Measurements from ENCODE around the gene TERT.
"Not testable (repeated sequence)": the region's sequence is repeated elsewhere in the genome, so short reads cannot be mapped to it uniquely, and the experiment has no call there.

TERT gene

GRCh38 chr5:1334831-1335539, 40.1 kb upstream of the TERT start:
- TF ChIP-seq ZFX (IDR thresholded peaks at IDR 0.05), result no peak
- no peak for TF ChIP-seq CTCF (conservative IDR thresholded peaks at IDR 0.05)
- H3K27ac ChIP-seq, result no peak overlapping the region

DNA sequence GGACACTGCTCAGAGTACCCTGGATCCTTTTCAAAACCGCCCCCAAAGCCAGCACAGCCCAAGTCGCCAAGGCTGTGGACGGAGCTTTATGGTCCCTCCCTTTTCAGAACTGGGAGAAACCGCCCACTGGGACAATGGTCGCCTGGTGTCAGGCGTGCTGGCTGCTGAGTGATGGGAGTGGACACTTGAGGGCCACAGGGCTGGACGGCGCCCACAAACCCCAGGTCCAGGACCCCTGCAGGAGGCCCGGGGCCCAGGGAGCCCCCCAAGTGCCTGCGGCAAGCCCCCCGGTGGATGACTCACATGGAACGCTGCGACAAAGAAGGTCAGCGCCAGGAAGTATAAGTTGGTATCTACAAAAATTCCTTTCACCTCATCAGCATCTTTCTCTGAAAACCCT, 39.1 kb upstream of the TERT start:
- H3K27ac ChIP-seq, result no peak overlapping the region
- TF ChIP-seq CTCF (conservative IDR thresholded peaks at IDR 0.05) (no peak), ZFX (IDR thresholded peaks at IDR 0.05) (no peak)

- H3K27ac ChIP-seq, result not testable (repeated sequence)
Measured at GRCh38 chr5:1333286-1333685, 38.4 kb upstream of the TERT start.

DNA sequence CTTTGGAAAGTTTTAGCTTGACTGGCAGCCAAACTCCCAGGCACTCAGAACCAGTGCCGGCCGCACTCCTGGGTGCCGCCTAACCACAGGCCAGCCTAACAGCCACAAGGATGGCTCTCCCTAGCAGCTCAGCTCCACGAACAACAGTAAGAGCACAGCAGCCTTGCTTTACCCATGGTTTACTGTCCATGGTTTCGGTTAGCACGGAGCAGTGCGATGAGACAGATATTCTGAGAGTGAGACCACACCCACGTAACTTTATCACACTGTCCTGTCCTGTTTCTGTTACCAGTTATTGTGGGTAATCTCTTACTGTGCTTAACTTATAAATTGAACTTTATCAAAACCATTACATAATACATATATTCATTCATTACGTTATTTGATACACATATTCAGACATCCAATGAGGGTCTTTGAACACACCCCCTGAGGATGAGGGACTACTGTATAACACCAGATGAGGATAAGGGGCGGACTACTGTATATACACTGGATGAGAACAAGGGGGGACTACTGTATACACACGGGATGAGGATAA, 37.7 kb upstream of the TERT start:
- H3K27ac ChIP-seq, result no peak overlapping the region
- TF ChIP-seq ZFX (IDR thresholded peaks at IDR 0.05) (no peak), CTCF (conservative IDR thresholded peaks at IDR 0.05) (no peak)

DNA sequence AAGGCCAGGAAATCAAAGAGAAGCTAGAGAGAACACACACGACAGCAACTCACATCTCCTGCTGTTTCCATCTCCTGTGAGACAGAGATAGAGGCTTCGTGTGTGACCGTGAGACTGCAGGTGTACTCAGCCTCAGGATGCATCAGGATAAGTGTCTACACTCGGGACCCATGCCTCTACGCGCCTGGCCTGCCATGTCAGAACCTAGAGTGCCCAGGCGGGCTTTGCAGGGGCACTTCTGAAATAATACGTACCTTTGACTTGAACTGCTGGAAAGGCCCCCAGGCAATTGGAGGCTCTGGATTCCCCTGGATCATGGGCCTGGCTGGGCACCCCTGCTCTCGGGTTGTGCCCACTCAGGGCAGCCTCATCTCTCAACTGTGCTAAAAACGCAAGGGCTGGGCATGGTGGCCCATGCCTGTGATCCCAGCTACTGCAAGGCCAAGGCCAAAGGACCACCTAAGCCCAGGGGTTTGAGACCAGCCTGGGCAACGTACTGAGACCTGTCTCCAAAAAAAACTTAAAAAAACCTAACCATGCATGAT, 37.1 kb upstream of the TERT start:
- no peak for TF ChIP-seq CTCF (conservative IDR thresholded peaks at IDR 0.05)
- TF ChIP-seq ZFX (IDR thresholded peaks at IDR 0.05), result no peak
- H3K27ac ChIP-seq, result no peak overlapping the region

- H3K27ac ChIP-seq, result no peak overlapping the region
- TF ChIP-seq ZFX (IDR thresholded peaks at IDR 0.05) (no peak), CTCF (conservative IDR thresholded peaks at IDR 0.05) (no peak)
Measured at GRCh38 chr5:1330847-1331831, 36.3 kb upstream of the TERT start.

DNA sequence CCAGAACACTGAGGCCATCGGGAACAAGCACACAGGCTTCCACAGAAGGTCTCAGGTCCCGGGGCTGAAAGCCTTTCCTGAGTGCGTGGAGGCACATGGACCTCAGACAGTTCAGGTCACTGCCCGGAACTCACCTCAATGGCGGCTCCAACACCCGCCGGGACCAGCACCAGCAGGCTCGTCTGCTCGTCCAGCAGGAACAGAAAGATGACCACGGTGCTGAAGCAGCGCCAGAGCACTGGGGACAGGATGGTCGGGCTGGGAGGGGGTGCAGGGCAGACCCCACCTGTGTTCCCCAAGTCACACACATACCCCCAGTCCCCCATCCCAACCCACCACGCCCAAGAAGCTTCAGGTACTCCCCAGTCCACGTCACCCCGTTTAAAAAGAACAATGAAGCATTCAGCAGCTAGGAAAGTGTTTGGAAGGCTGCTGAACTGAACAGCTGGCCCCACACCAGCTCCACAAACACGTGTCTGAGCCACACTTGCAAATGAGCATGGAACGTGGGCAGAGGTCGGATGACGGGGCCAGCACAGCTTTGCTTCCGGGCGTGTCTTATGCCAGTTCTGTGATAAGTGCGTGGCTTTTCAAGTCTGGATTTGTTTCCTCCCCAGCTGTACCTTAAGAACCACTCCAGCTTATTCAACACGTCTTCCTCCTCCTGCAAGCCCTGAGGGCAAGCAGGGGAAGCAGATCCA, 35.4 kb upstream of the TERT start:
- H3K27ac ChIP-seq, result no peak overlapping the region
- no peak for TF ChIP-seq CTCF (conservative IDR thresholded peaks at IDR 0.05)
- no peak for TF ChIP-seq ZFX (IDR thresholded peaks at IDR 0.05)

Data from C4-2B (cell line).